ENCODE data around the gene LMBRD1. TPM values are rescaled to one million over a fixed set of nuclear protein-coding genes. Genes with fewer than 3 reads are reported as not detected.

LMBRD1 gene
- total and polyA plus RNA-seq, 2 of the 8 experiments (the other 6 are each of a cell fraction or from before 2014, with no cell fraction given): 9.1 to 16.8 TPM

- no peak for TF ChIP-seq SRF (IDR thresholded peaks at IDR 0.05; ENCODE audit: low read depth, low read length)
- no peak for TF ChIP-seq EP300 (IDR thresholded peaks at IDR 0.05; ENCODE audit: borderline replicate concordance in 1 of 2, low read depth in 2 of 2, low read length in 2 of 2)
- no peak for TF ChIP-seq SP4 (IDR thresholded peaks at IDR 0.05; ENCODE audit: low read length)
- TF ChIP-seq SIRT6 (IDR thresholded peaks at IDR 0.05; ENCODE audit: low read length): no peak
- TF ChIP-seq SIN3A (conservative IDR thresholded peaks at IDR 0.05 in 1 of 2, IDR thresholded peaks at IDR 0.05 in 1 of 2; ENCODE audit: low read depth in 1 of 2, low read length in 2 of 2): no peak
- no peak for TF ChIP-seq FOSL1 (IDR thresholded peaks at IDR 0.05; ENCODE audit: insufficient read depth, low read depth, low read length)
- TF ChIP-seq POU5F1 (IDR thresholded peaks at IDR 0.05; ENCODE audit: low read depth, low read length): no peak
Observed at GRCh38 chr6:69761853-69762252, 35.0 kb downstream of the LMBRD1 start (continued).
